Measurements from ENCODE around the gene TRAF4. TPM values are rescaled to one million over a fixed set of nuclear protein-coding genes. Genes with fewer than 3 reads are reported as not detected.

The TRAF4 gene
- total and polyA plus RNA-seq, 9 of the 15 experiments (the other 6 are each of a cell fraction or from before 2014, with no cell fraction given) = 2.4 to 147 (median 72.4) TPM

DNA sequence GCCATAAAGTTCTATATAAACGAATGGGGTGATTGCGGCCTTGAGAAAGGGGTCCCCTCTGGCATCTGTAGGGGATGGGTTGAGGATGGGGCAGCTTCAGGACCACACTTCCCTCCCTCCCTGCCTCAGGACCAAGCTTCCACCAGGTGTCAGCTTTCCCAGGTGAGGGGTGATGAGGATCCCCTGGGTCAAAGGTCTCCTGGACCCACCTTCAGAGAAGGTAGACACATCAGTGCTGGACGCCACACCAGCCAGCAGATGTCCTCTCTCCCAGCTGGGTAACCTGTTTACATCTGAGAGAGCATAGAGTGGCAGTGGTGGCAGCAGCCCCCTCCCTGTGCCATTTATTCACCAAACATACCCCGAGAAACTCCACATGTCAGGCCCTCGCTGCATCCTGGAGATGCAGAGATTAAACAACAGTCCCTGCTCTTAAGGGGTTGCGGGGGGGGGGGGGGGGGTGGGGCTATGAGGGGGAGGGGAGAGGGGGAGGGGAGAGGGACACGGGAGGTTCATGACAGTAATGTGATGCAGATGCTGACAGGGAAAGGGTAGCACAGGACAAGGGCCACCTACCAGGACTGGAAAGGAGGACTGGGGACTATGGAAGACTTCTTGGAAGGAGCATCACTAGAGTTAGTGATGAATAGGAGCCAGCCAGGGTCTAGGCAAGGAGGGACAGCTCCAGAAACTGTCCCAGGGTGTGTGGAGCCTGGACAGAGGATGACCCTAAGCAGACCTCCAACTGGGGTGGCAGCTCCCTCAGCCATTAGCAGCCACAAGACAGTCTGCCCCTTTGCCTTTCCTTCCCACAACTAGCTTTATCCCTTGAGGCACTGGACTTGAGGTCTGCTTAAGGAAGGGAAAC, 37.1 kb upstream of the TRAF4 start:
- intact Hi-C loops (cut with micrococcal nuclease) = no loop called here

More for the DNA sequence above, 37.1 kb upstream of the TRAF4 start:
- Histone ChIP-seq H3K79me2 (ENCODE audit: control insufficient read depth, insufficient read depth, low read length) (peaks cover 13% of the 10 kb centered on the region), H3K27me3 (ENCODE audit: control insufficient read depth in 2 of 2, insufficient read depth in 2 of 2, low read length in 2 of 2) (no peaks in the 10 kb centered on the region), H3K27ac (ENCODE audit: extremely low read depth, low read depth, low read length) (no peak overlapping the region), H3K4me3 (no peak overlapping the region), H3K4me2 (ENCODE audit: insufficient read depth, low read length) (no peak overlapping the region), H4K20me1 (replicated peaks; ENCODE audit: control insufficient read depth, insufficient read depth, low read length) (no peaks in the 10 kb centered on the region; the same call in 1 of the 2 replicates), H2AFZ (ENCODE audit: low read depth, low read length) (no peak overlapping the region), H3K9me3 (replicated peaks; ENCODE audit: control insufficient read depth, insufficient read depth, low read depth, low read length) (0 out of 2 replicates have a peak, but pooled peaks cover 2% of the 10 kb centered on the region), H3K9me1 (ENCODE audit: control insufficient read depth, insufficient read depth, low read length) (no peaks in the 10 kb centered on the region), H3K9ac (ENCODE audit: insufficient read depth in 1 of 2, low read depth in 2 of 2, low read length in 2 of 2) (peak overlapping the region in 1 of 2 experiments; percentile 40; a peak in 1 of 4 replicates), H3K36me3 (ENCODE audit: control insufficient read depth, insufficient read depth, low read length) (peaks cover 35% of the 10 kb centered on the region; the same call in 2 of the 3 replicates), H3K4me1 (replicated peaks in 1 of 2; ENCODE audit: control insufficient read depth in 2 of 2, insufficient read depth in 2 of 2, low read length in 2 of 2) (peaks cover 7 to 27% of the 10 kb centered on the region in 2 experiments; a peak in 4 of 5 replicates)
- in situ Hi-C loops (cut with MboI) = no loop called here
- BruUV-seq (replicated peaks) = no TSS peak
- CTCF ChIA-PET (ENCODE audit: low intra/inter-chr PET ratio) = interaction anchor here (0.6 kb wide), 1 partner anchor 1085 kb away, joined by 4 read pairs; no protein-coding TSS in a partner anchor
- DNase-seq (ENCODE audit: extremely low read depth in 1 of 4, low spot score in 3 of 4) (peak in 2 of 4 experiments; percentile 23 to 35), ATAC-seq (no peak), FAIRE-seq (no peak)
- TF ChIP-seq L3MBTL2 (IDR thresholded peaks at IDR 0.05) (no peak), THRAP3 (IDR thresholded peaks at IDR 0.05; ENCODE audit: borderline replicate concordance) (no peak), ZNF175 (CRISPR knock-in tag; IDR thresholded peaks at IDR 0.05; ENCODE audit: low read depth) (no peak)
- TF ChIP-seq, protein P1, sequence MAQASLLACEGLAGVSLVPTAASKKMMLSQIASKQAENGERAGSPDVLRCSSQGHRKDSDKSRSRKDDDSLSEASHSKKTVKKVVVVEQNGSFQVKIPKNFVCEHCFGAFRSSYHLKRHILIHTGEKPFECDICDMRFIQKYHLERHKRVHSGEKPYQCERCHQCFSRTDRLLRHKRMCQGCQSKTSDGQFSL (CRISPR knock-in tag; IDR thresholded peaks at IDR 0.05) = no peak; the same call in 1 of the 2 replicates
- TF ChIP-seq, protein P1 (tag; IDR thresholded peaks at IDR 0.05) = peak in 1 of 2 experiments; percentile 94; a peak in 2 of 4 replicates
- TF ChIP-seq, protein P2, sequence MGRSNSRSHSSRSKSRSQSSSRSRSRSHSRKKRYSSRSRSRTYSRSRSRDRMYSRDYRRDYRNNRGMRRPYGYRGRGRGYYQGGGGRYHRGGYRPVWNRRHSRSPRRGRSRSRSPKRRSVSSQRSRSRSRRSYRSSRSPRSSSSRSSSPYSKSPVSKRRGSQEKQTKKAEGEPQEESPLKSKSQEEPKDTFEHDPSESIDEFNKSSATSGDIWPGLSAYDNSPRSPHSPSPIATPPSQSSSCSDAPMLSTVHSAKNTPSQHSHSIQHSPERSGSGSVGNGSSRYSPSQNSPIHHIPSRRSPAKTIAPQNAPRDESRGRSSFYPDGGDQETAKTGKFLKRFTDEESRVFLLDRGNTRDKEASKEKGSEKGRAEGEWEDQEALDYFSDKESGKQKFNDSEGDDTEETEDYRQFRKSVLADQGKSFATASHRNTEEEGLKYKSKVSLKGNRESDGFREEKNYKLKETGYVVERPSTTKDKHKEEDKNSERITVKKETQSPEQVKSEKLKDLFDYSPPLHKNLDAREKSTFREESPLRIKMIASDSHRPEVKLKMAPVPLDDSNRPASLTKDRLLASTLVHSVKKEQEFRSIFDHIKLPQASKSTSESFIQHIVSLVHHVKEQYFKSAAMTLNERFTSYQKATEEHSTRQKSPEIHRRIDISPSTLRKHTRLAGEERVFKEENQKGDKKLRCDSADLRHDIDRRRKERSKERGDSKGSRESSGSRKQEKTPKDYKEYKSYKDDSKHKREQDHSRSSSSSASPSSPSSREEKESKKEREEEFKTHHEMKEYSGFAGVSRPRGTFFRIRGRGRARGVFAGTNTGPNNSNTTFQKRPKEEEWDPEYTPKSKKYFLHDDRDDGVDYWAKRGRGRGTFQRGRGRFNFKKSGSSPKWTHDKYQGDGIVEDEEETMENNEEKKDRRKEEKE (IDR thresholded peaks at IDR 0.05; ENCODE audit: borderline replicate concordance in 1 of 2, control insufficient read depth in 1 of 2, low read depth in 2 of 2, low read length in 1 of 2) = no peak
- TF ChIP-seq, protein P3, sequence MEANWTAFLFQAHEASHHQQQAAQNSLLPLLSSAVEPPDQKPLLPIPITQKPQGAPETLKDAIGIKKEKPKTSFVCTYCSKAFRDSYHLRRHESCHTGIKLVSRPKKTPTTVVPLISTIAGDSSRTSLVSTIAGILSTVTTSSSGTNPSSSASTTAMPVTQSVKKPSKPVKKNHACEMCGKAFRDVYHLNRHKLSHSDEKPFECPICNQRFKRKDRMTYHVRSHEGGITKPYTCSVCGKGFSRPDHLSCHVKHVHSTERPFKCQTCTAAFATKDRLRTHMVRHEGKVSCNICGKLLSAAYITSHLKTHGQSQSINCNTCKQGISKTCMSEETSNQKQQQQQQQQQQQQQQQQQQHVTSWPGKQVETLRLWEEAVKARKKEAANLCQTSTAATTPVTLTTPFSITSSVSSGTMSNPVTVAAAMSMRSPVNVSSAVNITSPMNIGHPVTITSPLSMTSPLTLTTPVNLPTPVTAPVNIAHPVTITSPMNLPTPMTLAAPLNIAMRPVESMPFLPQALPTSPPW (CRISPR knock-in tag; IDR thresholded peaks at IDR 0.05) = peak; percentile 59
- 52% methylated on average over 5 of the region's 7 CpGs for WGBS (ENCODE audit: insufficient coverage, low coverage, missing lambda C conversion rate)
- POLR2A ChIA-PET = interaction anchor here (0.5 to 8.7 kb wide), 6 partner anchors 14 to 1266 kb away, joined by 3 to 133 read pairs (median 3); partner anchors contain the start of genes BLTP2 and RPL23A

Data from K562 (cell line).